Midbrain (tissue), 1 donor: ENCODE results near the gene RHEBL1.
A peak's percentile ranks its signal among the peaks of the same experiment; 100 is the strongest.

Experiments
- DNase-seq: peaks from one replicate; lab custom pipeline; 2025; lab: John Stamatoyannopoulos, UW

Gene RHEBL1

GRCh38 chr12:49019443-49020324 is 50.1 kb downstream of the RHEBL1 start:
- no peak for DNase-seq

GRCh38 chr12:49019120-49019430 is 50.7 kb downstream of the RHEBL1 start:
- DNase-seq = no peak

- peak; percentile 96 for DNase-seq
These were observed 51.3 kb downstream of the RHEBL1 start, which contains the start of gene PRKAG1 for GRCh38 chr12:49018261-49019119. Gene PRKAG1, minus strand, starts transcription at chr12:49018776. Its CDS starts 36 bp downstream, at chr12:49018740.

- no peak for DNase-seq
These were observed 51.9 kb downstream of the RHEBL1 start for GRCh38 chr12:49017891-49018260.

- DNase-seq = no peak
These were observed 54.6 kb downstream of the RHEBL1 start for GRCh38 chr12:49015196-49015595.
